ENCODE data around the gene PCMTD2. TPM values are rescaled to one million over a fixed set of nuclear protein-coding genes. Genes with fewer than 3 reads are reported as not detected.

Gene PCMTD2
- total and polyA plus RNA-seq, 2 of the 8 experiments (the other 6 are each of a cell fraction or from before 2014, with no cell fraction given), result 21.4 to 55.1 TPM

GRCh38 chr20:64225828-64226598, 29.5 kb upstream of the PCMTD2 start:
- H4K5ac ChIP-seq (ENCODE audit: insufficient read length, low read depth, low read length), result no peak overlapping the region
- no peak overlapping the region; the same call in 1 of the 2 replicates for H4K8ac ChIP-seq (ENCODE audit: extremely low read depth, insufficient read depth, low read length)
- H3K9ac ChIP-seq (replicated peaks in 1 of 4; ENCODE audit: extremely low read depth in 1 of 4, low read depth in 3 of 4, low read length in 3 of 4), result no peak overlapping the region
- ChIA-PET CTCF (ENCODE audit: partially characterized antibody) (interaction anchor here (0.6 kb wide), 1 partner anchor 577 kb away, joined by 3 read pairs; no protein-coding TSS in a partner anchor), POLR2A (ENCODE audit: partially characterized antibody) (no interaction called here)
- H3K56ac ChIP-seq (replicated peaks; ENCODE audit: insufficient read length, low read depth, low read length), result no peak overlapping the region
- no peak overlapping the region for H2BK5ac ChIP-seq (ENCODE audit: low read depth, low read length)
- no peaks in the 10 kb centered on the region for H3K79me1 ChIP-seq (ENCODE audit: low read depth, low read length)
- no peak overlapping the region for H3K4me2 ChIP-seq (ENCODE audit: insufficient read depth in 1 of 2, low read depth in 2 of 2, low read length in 2 of 2)
- H2BK20ac ChIP-seq (ENCODE audit: low read length), result no peak overlapping the region
- no peaks in the 10 kb centered on the region for H3K9me3 ChIP-seq (ENCODE audit: insufficient read depth in 2 of 2, low read depth in 1 of 2, low read length in 1 of 2)
- H3K79me2 ChIP-seq (ENCODE audit: control insufficient read depth in 1 of 2, insufficient read depth in 2 of 2, low read length in 2 of 2), result no peaks in the 10 kb centered on the region
- H2AFZ ChIP-seq (ENCODE audit: low read length), result no peak overlapping the region
- no peak overlapping the region for H2BK12ac ChIP-seq (ENCODE audit: low read depth, low read length)
- no peak overlapping the region for H3K4ac ChIP-seq (replicated peaks; ENCODE audit: insufficient read length, low read depth, low read length)
- no peak overlapping the region for H3K4me3 ChIP-seq (ENCODE audit: extremely low read depth in 1 of 4, insufficient read depth in 2 of 4, low read depth in 3 of 4, low read length in 4 of 4)
- 91% methylated on average over 14 of the region's 14 CpGs; no CpG with 5 or more reads in 1 of the 2 experiments for WGBS, 2 experiments (ENCODE audit: extremely low coverage in 1 of 2, insufficient coverage in 1 of 2, insufficient read length in 1 of 2, insufficient replicate concordance in 2 of 2, low coverage in 1 of 2, low lambda C conversion rate in 2 of 2, missing lambda C conversion rate in 1 of 2)
- DNase-seq (ENCODE audit: low read depth in 1 of 2, low spot score in 2 of 2), result no peak
- H2AK5ac ChIP-seq (ENCODE audit: low read depth, low read length), result no peak overlapping the region
- H3K14ac ChIP-seq (ENCODE audit: insufficient read length), result no peak overlapping the region
- H3K23me2 ChIP-seq (ENCODE audit: low read depth, low read length), result no peaks in the 10 kb centered on the region
- no peak overlapping the region for H4K91ac ChIP-seq (replicated peaks; ENCODE audit: insufficient read length, low read length)
- H3K27me3 ChIP-seq (replicated peaks in 1 of 4; ENCODE audit: control insufficient read depth in 3 of 4, extremely low read depth in 1 of 4, insufficient read depth in 3 of 4, low read length in 3 of 4), result no peaks in the 10 kb centered on the region
- no peaks in the 10 kb centered on the region for H3K36me3 ChIP-seq (ENCODE audit: control insufficient read depth in 2 of 4, insufficient read depth in 4 of 4, low read length in 3 of 4)
- FAIRE-seq, result no peak
- no peak overlapping the region for H2BK120ac ChIP-seq (replicated peaks; ENCODE audit: low read depth, low read length)
- H3K23ac ChIP-seq (ENCODE audit: insufficient read length), result no peak overlapping the region
- H3K27ac ChIP-seq (ENCODE audit: low read depth, low read length), result no peak overlapping the region
- H3K4me1 ChIP-seq (replicated peaks in 1 of 4; ENCODE audit: control insufficient read depth in 3 of 4, insufficient read depth in 4 of 4, low read length in 3 of 4), result peaks cover 0 to 12% (median 10%) of the 10 kb centered on the region in 4 experiments; a peak in 6 of 7 replicates
- TF ChIP-seq YY1 (IDR thresholded peaks at IDR 0.05; ENCODE audit: low read depth, low read length) (no peak), ZNF274 (IDR thresholded peaks at IDR 0.05; ENCODE audit: borderline replicate concordance, extremely low read depth, low read length) (no peak), FOSL1 (IDR thresholded peaks at IDR 0.05; ENCODE audit: insufficient read depth, low read depth, low read length) (no peak), BRCA1 (IDR thresholded peaks at IDR 0.05; ENCODE audit: low read depth, low read length) (no peak), TAF7 (optimal IDR thresholded peaks at IDR 0.05; ENCODE audit: borderline replicate concordance, low read depth, low read length) (no peak), CTBP2 (IDR thresholded peaks at IDR 0.05; ENCODE audit: borderline replicate concordance, insufficient read depth, insufficient read length, low read length) (no peak), SRF (IDR thresholded peaks at IDR 0.05; ENCODE audit: low read depth, low read length) (no peak), RAD21 (IDR thresholded peaks at IDR 0.05 in 1 of 2, conservative IDR thresholded peaks at IDR 0.05 in 1 of 2; ENCODE audit: low read depth in 2 of 2, low read length in 2 of 2) (no peak)
- H4K20me1 ChIP-seq (replicated peaks in 1 of 2; ENCODE audit: control insufficient read depth in 1 of 2, insufficient read depth in 2 of 2, low read length in 2 of 2), result no peaks in the 10 kb centered on the region
- no peak overlapping the region for H2BK15ac ChIP-seq (ENCODE audit: low read length)
- H3K18ac ChIP-seq (ENCODE audit: extremely low read depth, low read length), result no peak overlapping the region
